Type B pancreatic cell (in vitro differentiated cells): ENCODE measurements around the gene PRKAG1. TPM values are rescaled to one million over a fixed set of nuclear protein-coding genes. Genes with fewer than 3 reads are reported as not detected.

Experiments used
- DNase-seq: peaks from one replicate; pipeline ENCODE4 v3.0.0; 2021; ENCODE audit warnings: mixed read lengths; ENCODE audit not compliant: unreplicated experiment; ENCODE audit errors: extremely low spot score
- H3K27ac Mint-ChIP-seq: 2 replicates; pipeline ENCODE4 v1.8.0; 2021; ENCODE audit warnings: mild to moderate bottlenecking, mixed read lengths
- H3K27me3 Mint-ChIP-seq: 2 replicates; pipeline ENCODE4 v1.8.0; 2021; ENCODE audit warnings: mixed read lengths
- H3K36me3 Mint-ChIP-seq: 2 replicates; pipeline ENCODE4 v1.8.0; 2021; ENCODE audit warnings: mixed read lengths
- H3K4me1 Mint-ChIP-seq: one replicate; pipeline ENCODE4 v1.8.0; 2021; ENCODE audit warnings: mixed read lengths; ENCODE audit not compliant: unreplicated experiment
- H3K4me3 Mint-ChIP-seq: 2 replicates; pipeline ENCODE4 v1.8.0; 2021; ENCODE audit warnings: mild to moderate bottlenecking, mixed read lengths
- H3K9me3 Mint-ChIP-seq: 2 replicates; pipeline ENCODE4 v1.8.0; 2021; ENCODE audit warnings: mixed read lengths
- CTCF ChIP-seq: fragments of 200-600 bp; sonication (generic); conservative IDR thresholded peaks from 2 replicates; pipeline ENCODE4 v1.5.0; 2021; ENCODE audit warnings: antibody characterized with exemption, mild to moderate bottlenecking
- total RNA-seq: library from RNA; stranded (reverse); gene quantifications from 2 replicates; pipeline ENCODE4 v1.2.1, GENCODE V29; 2021; ENCODE audit warnings: low replicate concordance

PRKAG1 gene
- total RNA-seq, 1 donor from 2014 or later, result 58.7 TPM

GRCh38 chr12:48977290-48978281 is 41.0 kb downstream of the PRKAG1 start:
- Mint-ChIP-seq H3K4me3 (peak overlapping the region; percentile 29), H3K4me1 (peaks cover 8% of the 10 kb centered on the region)

DNA sequence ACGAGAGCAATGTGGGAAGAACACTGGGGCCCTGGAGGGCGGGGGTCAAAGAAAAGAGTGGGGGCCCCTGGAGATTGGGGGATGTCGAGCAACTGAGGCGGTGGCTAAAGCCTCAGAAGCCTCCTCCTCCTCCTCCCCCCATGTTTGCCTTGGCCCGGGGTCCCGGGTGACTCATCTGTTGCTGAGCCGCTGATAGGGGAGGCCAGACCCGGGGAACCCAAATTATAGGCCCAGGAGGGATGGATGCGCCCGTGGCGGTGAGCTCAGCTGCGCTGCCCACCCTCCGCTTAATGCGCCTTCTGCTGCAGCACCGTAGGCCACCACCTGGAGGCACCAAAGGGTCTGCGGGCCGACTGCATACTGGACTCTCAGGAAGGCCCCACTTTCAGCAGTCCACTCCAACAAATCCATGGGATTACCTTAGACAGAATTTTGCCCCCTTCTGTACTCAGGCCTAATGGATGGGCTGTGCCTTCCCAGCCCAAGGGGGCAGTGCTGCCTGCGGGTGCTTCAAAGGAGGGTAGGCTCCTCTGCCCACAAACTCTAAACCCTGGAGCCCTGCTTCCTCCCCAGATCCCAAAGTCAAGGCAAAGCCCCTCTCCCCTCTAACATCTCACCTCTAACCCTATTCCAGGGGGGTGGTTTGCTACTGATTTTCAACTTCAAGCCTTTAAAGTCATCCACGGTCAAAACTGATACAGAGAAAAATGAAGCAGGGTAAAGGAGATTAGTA is 44.5 kb downstream of the PRKAG1 start:
- Mint-ChIP-seq H3K27me3 (peaks cover 95% of the 10 kb centered on the region), H3K36me3 (no peaks in the 10 kb centered on the region), H3K27ac (no peak overlapping the region), H3K9me3 (no peaks in the 10 kb centered on the region), H3K4me3 (no peak overlapping the region), H3K4me1 (peaks cover 12% of the 10 kb centered on the region)
- no peak for DNase-seq
- peak; percentile 78 for TF ChIP-seq CTCF

More at GRCh38 chr12:48977290-48978281, 41.0 kb downstream of the PRKAG1 start:
- no peak for DNase-seq
- Mint-ChIP-seq H3K27me3 (peaks cover 98% of the 10 kb centered on the region), H3K27ac (peak overlapping the region; percentile 59), H3K36me3 (no peaks in the 10 kb centered on the region), H3K9me3 (no peaks in the 10 kb centered on the region)
- peak; percentile 89 for TF ChIP-seq CTCF

GRCh38 chr12:48973531-48973930 is 45.0 kb downstream of the PRKAG1 start:
- Mint-ChIP-seq H3K9me3 (no peaks in the 10 kb centered on the region), H3K27me3 (peaks cover 95% of the 10 kb centered on the region), H3K4me1 (peaks cover 16% of the 10 kb centered on the region), H3K4me3 (no peak overlapping the region), H3K36me3 (no peaks in the 10 kb centered on the region), H3K27ac (no peak overlapping the region)
- no peak for DNase-seq
- no peak for TF ChIP-seq CTCF

GRCh38 chr12:48972952-48973483 is 45.6 kb downstream of the PRKAG1 start:
- H3K27ac Mint-ChIP-seq, result no peak overlapping the region
- H3K4me1 Mint-ChIP-seq, result peaks cover 19% of the 10 kb centered on the region
- H3K4me3 Mint-ChIP-seq, result peak overlapping the region; percentile 20
- H3K36me3 Mint-ChIP-seq, result no peaks in the 10 kb centered on the region
- TF ChIP-seq CTCF, result no peak
- H3K27me3 Mint-ChIP-seq, result peaks cover 97% of the 10 kb centered on the region
- no peak for DNase-seq
- H3K9me3 Mint-ChIP-seq, result no peaks in the 10 kb centered on the region

DNA sequence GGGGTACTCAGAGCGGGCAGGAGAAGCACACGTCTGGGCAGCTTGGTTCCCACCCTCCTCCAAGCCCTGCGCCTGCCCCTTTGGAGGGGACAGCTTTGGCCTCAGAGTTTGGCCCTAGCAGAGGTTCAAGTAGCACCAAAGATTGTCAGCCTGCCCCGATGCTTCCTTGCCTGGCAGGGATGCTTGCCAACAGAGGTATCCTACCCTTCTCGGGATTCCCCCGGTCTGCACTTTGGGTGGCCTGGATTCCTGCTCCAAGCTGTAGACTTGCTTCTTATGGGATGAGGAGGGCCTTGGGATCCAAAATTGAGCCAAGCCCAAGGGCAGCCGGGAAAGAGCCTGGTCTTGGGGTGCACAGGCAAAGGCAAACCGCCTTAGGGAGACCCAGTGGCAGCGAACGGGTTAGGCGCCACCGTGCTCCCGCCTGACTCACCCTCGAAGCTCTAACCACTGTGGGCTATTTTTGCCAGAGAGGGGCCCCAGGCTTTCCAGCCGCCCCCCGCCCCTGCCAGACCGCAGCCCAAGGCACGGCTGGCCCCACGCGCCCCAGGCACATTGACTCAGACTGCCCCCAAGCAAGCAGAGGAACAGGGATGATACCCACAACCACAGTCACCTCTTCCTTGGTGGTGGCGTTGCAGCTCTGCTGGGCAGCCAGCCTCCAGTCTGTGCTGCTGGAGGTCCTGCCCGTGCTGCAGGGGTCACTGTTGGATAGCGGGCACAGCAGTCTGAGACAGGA is 46.2 kb downstream of the PRKAG1 start:
- H3K4me3 Mint-ChIP-seq, result no peak overlapping the region

More for the DNA sequence above, 46.2 kb downstream of the PRKAG1 start:
- no peak for TF ChIP-seq CTCF
- peaks cover 19% of the 10 kb centered on the region for H3K4me1 Mint-ChIP-seq
- no peak overlapping the region for H3K27ac Mint-ChIP-seq
- H3K9me3 Mint-ChIP-seq, result no peaks in the 10 kb centered on the region
- no peaks in the 10 kb centered on the region for H3K36me3 Mint-ChIP-seq
- H3K27me3 Mint-ChIP-seq, result peaks cover 95% of the 10 kb centered on the region
- DNase-seq, result no peak
